Spleen (tissue), 11 donors: ENCODE results near the gene PSMA6. TPM values are rescaled to one million over a fixed set of nuclear protein-coding genes. Genes with fewer than 3 reads are reported as not detected.
"Not testable (repeated sequence)": the region's sequence is repeated elsewhere in the genome, so short reads cannot be mapped to it uniquely, and the experiment has no call there.

Experiments used
- DNase-seq: peaks from one replicate; pipeline ENCODE4 v3.0.0-alpha.2; 2020
- H3K27ac ChIP-seq, 8 donors: fragments of 200-600 bp; sonication (generic) in 7 of 8; 1 replicate in 4 of 8; 2 replicates in 4 of 8; pipeline versions ENCODE4 v1.5.0 to v1.8.0; 2016 to 2021; ENCODE audit warnings: inconsistent platforms in 4 of 8, mild to moderate bottlenecking in 4 of 8, moderate library complexity in 1 of 8
- H3K27me3 ChIP-seq, 7 donors: fragments of 200-600 bp; sonication (generic) in 6 of 7; replicated peaks in 1 of 7; 1 replicate in 4 of 7; 2 replicates in 3 of 7; pipeline versions ENCODE4 v1.5.0 to v1.8.0; 2016 to 2021; ENCODE audit warnings: inconsistent platforms in 3 of 7, mild to moderate bottlenecking in 1 of 7
- H3K36me3 ChIP-seq, 6 donors: fragments of 200-600 bp; sonication (generic) in 5 of 6; 1 replicate in 4 of 6; 2 replicates in 2 of 6; pipeline versions ENCODE4 v1.5.0 to v1.8.0; 2016 to 2021; ENCODE audit warnings: inconsistent platforms in 2 of 6
- H3K4me1 ChIP-seq, 6 donors: fragments of 200-600 bp; sonication (generic) in 5 of 6; 1 replicate in 3 of 6; 2 replicates in 3 of 6; pipeline versions ENCODE4 v1.5.0 to v1.8.0; 2016 to 2021; ENCODE audit warnings: inconsistent platforms in 3 of 6
- H3K4me3 ChIP-seq, 8 donors: fragments of 200-600 bp; sonication (generic) in 7 of 8; 1 replicate in 4 of 8; 2 replicates in 4 of 8; pipeline versions ENCODE4 v1.5.0 to v1.8.0; 2016 to 2021; ENCODE audit warnings: inconsistent platforms in 4 of 8, mild to moderate bottlenecking in 4 of 8, moderate library complexity in 2 of 8
- H3K9me3 ChIP-seq, 8 donors: fragments of 200-600 bp; sonication (generic) in 7 of 8; 1 replicate in 4 of 8; 2 replicates in 4 of 8; pipeline versions ENCODE4 v1.5.0 to v1.8.0; 2016 to 2021; ENCODE audit warnings: inconsistent platforms in 4 of 8
- CTCF ChIP-seq, 11 experiments: fragments of 200-600 bp in 7 of 11; fragments of 450-650 bp in 4 of 11; sonication (generic) in 4 of 11; IDR thresholded peaks in 8 of 11; conservative IDR thresholded peaks in 3 of 11; 1 replicate in 7 of 11; 2 replicates in 4 of 11; pipeline versions ENCODE4 v1.4.0 to v1.8.0; 2016 to 2021; ENCODE audit warnings: antibody characterized with exemption in 11 of 11, inconsistent platforms in 4 of 11, mild to moderate bottlenecking in 1 of 11
- POLR2A ChIP-seq, 3 donors: fragments of 450-650 bp; IDR thresholded peaks; one replicate each; pipeline ENCODE4 v1.5.1; 2017; ENCODE audit warnings: antibody characterized with exemption in 3 of 3, mild to moderate bottlenecking in 1 of 3
- POLR2AphosphoS5 ChIP-seq, 3 donors: sonication (generic); formaldehyde crosslinking; IDR thresholded peaks; one replicate each; pipeline ENCODE4 v1.5.1; 2017; ENCODE audit warnings: antibody characterized with exemption in 3 of 3
- WGBS, 5 donors: extraction: QIAGEN DNeasy Blood & Tissue Kit in 3 of 5; methylation state at CpG; one replicate each; pipeline versions ENCODE4 v1.1.5 to v1.1.7; 2013 to 2018; 5-methylcytosine and 5-hydroxymethylcytosine counted together
- intact Hi-C: fragments of 100-400 bp; cut with DNase I; formaldehyde crosslinking; loops from one replicate; pipeline ENCODE4 v1.15.0; 2023; ENCODE audit warnings: low total_unique reads
- polyA plus RNA-seq, 3 donors: library from polyadenylated mRNA; stranded (reverse); fragments of 200-250 nt; gene quantifications; one replicate each; pipeline ENCODE4 v1.2.1, GENCODE V29; 2013
- total RNA-seq, 7 donors: library from RNA; depleted of rRNA in 3 of 7; stranded (reverse); fragments of >200 nt in 3 of 7; fragmentation: NEBNext Ultra II Directional in 4 of 7; extraction: Animal tissue kit (Norgen Biotek cat#: 25700) in 4 of 7; gene quantifications; one replicate each; pipeline versions ENCODE4 v1.1.0 to v1.2.1, GENCODE V29; 2016 to 2021
- donor health status: healthy with polysubstance abuse.
- donor health status: DM: no; HTN: no; CAD: no; lungs with moderate emphysema.
- donor health status: DM: no; HTN: no; CAD: no.
- donor health status: Bipolar disorder and iron deficiency.
- donor health status: healthy.
- donor health status: DM: no; HTN: no; CAD: no.
- donor health status: DM: yes; HTN: yes; CAD: no.

The PSMA6 gene
- total and polyA plus RNA-seq, 10 donors, result 108 to 185 (median 131) TPM

DNA sequence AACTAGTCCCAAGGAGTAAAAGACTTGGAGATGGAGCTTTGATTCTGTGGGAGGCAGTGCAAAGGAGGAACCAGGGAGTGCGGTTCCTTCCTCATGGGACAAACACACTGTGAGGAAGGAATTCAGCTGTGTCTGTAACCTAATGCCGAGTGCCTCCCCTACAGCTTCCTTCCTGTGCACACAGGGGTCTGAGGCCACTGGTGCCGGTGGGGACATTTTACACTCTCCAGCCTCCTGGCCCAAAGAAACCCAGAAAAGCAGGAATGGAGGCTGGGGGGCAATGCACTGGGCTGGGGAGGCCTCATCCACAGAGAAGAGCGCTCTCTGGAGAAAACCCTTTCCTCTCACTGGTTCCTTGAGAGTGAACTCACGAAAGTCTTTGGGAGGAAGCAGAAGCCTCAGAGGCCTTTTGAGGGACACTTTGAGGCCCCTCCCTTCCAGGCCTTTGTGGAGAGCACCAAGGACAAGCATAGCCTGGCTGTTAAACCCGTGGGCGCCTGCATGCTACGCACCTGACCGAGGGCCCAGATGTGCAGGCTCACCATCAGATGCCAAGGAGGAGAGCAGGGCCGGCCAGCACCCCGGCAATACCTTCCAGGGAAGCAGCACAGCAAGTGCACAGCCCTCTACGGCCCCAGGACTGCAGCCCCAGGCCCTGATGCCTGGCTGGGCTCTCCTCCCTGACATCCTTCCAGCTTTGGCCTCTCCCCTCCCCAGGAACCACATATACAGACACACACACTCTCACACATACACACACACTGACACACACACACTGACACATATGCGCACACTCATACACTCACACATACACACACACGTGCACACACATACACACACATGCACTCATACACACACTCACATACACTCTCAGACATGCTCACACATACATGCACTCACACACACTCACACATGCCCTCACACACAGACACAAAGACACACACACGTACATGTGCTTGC, 60.4 kb downstream of the PSMA6 start:
- Histone ChIP-seq H3K27ac (peak overlapping the region in 5 of 8 donors; percentile 46 to 70 (median 61)), H3K4me3 (no peak overlapping the region), H3K27me3 (no peaks in the 10 kb centered on the region), H3K36me3 (no peaks in the 10 kb centered on the region), H3K4me1 (peaks cover 9 to 36% (median 23%) of the 10 kb centered on the region in 6 donors), H3K9me3 (no peaks in the 10 kb centered on the region)
- TF ChIP-seq POLR2A (IDR thresholded peaks at IDR 0.05) (no peak), POLR2AphosphoS5 (IDR thresholded peaks at IDR 0.05) (peak in 1 of 3 donors; percentile 46), CTCF (IDR thresholded peaks at IDR 0.05 in 8 of 11, conservative IDR thresholded peaks at IDR 0.05 in 3 of 11) (no peak)
- intact Hi-C loops, result no loop called here
- no peak for DNase-seq
- 50 to 66% (median 55%) methylated on average over 10 to 15 of the region's 15 CpGs for WGBS, 5 donors

- no peak overlapping the region for H3K4me3 ChIP-seq
- whole genome bisulfite sequencing, 5 donors, result 60 to 75% (median 67%) methylated on average over 10 of the region's 10 CpGs
- peak overlapping the region in 1 of 8 donors; percentile 70 for H3K27ac ChIP-seq
- TF ChIP-seq POLR2A (IDR thresholded peaks at IDR 0.05) (no peak), POLR2AphosphoS5 (IDR thresholded peaks at IDR 0.05) (no peak), CTCF (IDR thresholded peaks at IDR 0.05 in 8 of 11, conservative IDR thresholded peaks at IDR 0.05 in 3 of 11) (no peak)
- no peaks in the 10 kb centered on the region for H3K27me3 ChIP-seq
- no peak for DNase-seq
- intact Hi-C loops, result no loop called here
- no peaks in the 10 kb centered on the region for H3K9me3 ChIP-seq
- peaks cover 9 to 32% (median 23%) of the 10 kb centered on the region in 6 donors for H3K4me1 ChIP-seq
- H3K36me3 ChIP-seq, result no peaks in the 10 kb centered on the region
These were observed 61.4 kb downstream of the PSMA6 start for GRCh38 chr14:35353409-35354172.

DNA sequence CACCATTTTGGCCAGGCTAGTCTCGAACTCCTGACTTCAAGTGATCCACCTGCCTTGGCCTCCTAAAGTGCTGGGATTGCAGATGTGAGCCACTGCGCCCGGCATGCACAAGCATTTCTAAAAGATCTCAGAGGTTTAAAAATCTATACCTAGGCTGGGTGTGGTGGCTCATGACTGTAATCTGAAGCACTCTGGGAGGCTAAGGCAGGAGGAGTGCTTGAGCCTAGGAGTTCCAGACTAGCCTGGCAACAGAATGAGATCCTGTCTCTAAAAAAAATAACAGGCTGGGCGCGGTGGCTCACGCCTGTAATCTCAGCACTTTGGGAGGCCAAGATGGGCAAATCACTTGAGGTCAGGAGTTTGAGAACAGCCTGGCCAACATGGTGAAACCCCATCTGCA, 63.1 kb downstream of the PSMA6 start:
- intact Hi-C loops, H3K27ac ChIP-seq, H3K4me3 ChIP-seq, DNase-seq, H3K36me3 ChIP-seq, H3K9me3 ChIP-seq, H3K27me3 ChIP-seq: not testable (repeated sequence)
- peaks cover 9 to 32% (median 23%) of the 10 kb centered on the region in 6 donors for H3K4me1 ChIP-seq
- WGBS, 5 donors, result 92 to 98% (median 96%) methylated on average over 6 of the region's 6 CpGs

GRCh38 chr14:35355981-35356841, 64.0 kb downstream of the PSMA6 start:
- Histone ChIP-seq H3K4me1 (peaks cover 9 to 32% (median 23%) of the 10 kb centered on the region in 6 donors), H3K27me3 (no peaks in the 10 kb centered on the region), H3K27ac (no peak overlapping the region), H3K9me3 (no peaks in the 10 kb centered on the region), H3K36me3 (no peaks in the 10 kb centered on the region), H3K4me3 (no peak overlapping the region)
- no peak for DNase-seq
- 44 to 73% (median 55%) methylated on average over 5 of the region's 5 CpGs for WGBS, 5 donors
- intact Hi-C loops, result no loop called here
- no peak for TF ChIP-seq POLR2AphosphoS5 (IDR thresholded peaks at IDR 0.05)
- no peak for TF ChIP-seq CTCF (IDR thresholded peaks at IDR 0.05 in 8 of 11, conservative IDR thresholded peaks at IDR 0.05 in 3 of 11)
- TF ChIP-seq POLR2A (IDR thresholded peaks at IDR 0.05), result no peak

GRCh38 chr14:35359655-35360054, 67.5 kb downstream of the PSMA6 start:
- H3K27ac ChIP-seq, H3K27me3 ChIP-seq, H3K36me3 ChIP-seq, H3K9me3 ChIP-seq, H3K4me3 ChIP-seq, DNase-seq, intact Hi-C loops: not testable (repeated sequence)
- H3K4me1 ChIP-seq, result peaks cover 0 to 34% (median 11%) of the 10 kb centered on the region in 6 donors
- 56 to 90% (median 88%) methylated on average over 7 of the region's 7 CpGs for WGBS, 5 donors
